ENCODE results near the gene ADI1. TPM values are rescaled to one million over a fixed set of nuclear protein-coding genes. Genes with fewer than 3 reads are reported as not detected.
"Not testable (repeated sequence)": the region's sequence is repeated elsewhere in the genome, so short reads cannot be mapped to it uniquely, and the experiment has no call there.

The ADI1 gene
- total RNA-seq, 1 donor from 2014 or later, result 60.2 TPM

GRCh38 chr2:3457524-3458395, 61.6 kb downstream of the ADI1 start:
- ATAC-seq, result no peak
- Histone ChIP-seq H3K36me3 (peaks cover 59% of the 10 kb centered on the region), H3K4me1 (peaks cover 7% of the 10 kb centered on the region), H3K9me3 (no peaks in the 10 kb centered on the region), H3K27me3 (ENCODE audit: low read depth) (no peaks in the 10 kb centered on the region), H3K4me3 (no peak overlapping the region), H3K27ac (no peak overlapping the region)
- no peak for TF ChIP-seq CTCF (IDR thresholded peaks at IDR 0.05)
- DNase-seq, result no peak
- intact Hi-C loops (cut with DNase I), result no loop called here

GRCh38 chr2:3456125-3456524, 63.2 kb downstream of the ADI1 start:
- DNase-seq (no peak), ATAC-seq (no peak)
- intact Hi-C loops (cut with DNase I), result no loop called here
- H3K9me3 ChIP-seq, result no peaks in the 10 kb centered on the region
- TF ChIP-seq CTCF (IDR thresholded peaks at IDR 0.05), result no peak
- H3K4me3 ChIP-seq, result no peak overlapping the region
- H3K27me3 ChIP-seq (ENCODE audit: low read depth), result no peaks in the 10 kb centered on the region
- no peak overlapping the region for H3K27ac ChIP-seq
- H3K36me3 ChIP-seq, result peaks cover 51% of the 10 kb centered on the region
- no peaks in the 10 kb centered on the region for H3K4me1 ChIP-seq

- Histone ChIP-seq H3K36me3 (peaks cover 47% of the 10 kb centered on the region), H3K27me3 (ENCODE audit: low read depth) (no peaks in the 10 kb centered on the region), H3K27ac (no peak overlapping the region), H3K4me3 (no peak overlapping the region), H3K9me3 (no peaks in the 10 kb centered on the region), H3K4me1 (no peaks in the 10 kb centered on the region)
- intact Hi-C loops (cut with DNase I), result no loop called here
- no peak for ATAC-seq
- DNase-seq, result no peak
- no peak for TF ChIP-seq CTCF (IDR thresholded peaks at IDR 0.05)
These were observed 64.5 kb downstream of the ADI1 start for GRCh38 chr2:3454802-3455201.

- ATAC-seq; H3K4me3 ChIP-seq; intact Hi-C loops (cut with DNase I); H3K27me3 ChIP-seq (ENCODE audit: low read depth); H3K4me1 ChIP-seq; DNase-seq; H3K9me3 ChIP-seq; H3K27ac ChIP-seq: not testable (repeated sequence)
- H3K36me3 ChIP-seq, result peaks cover 47% of the 10 kb centered on the region
These were observed 65.3 kb downstream of the ADI1 start for GRCh38 chr2:3454005-3454404.

GRCh38 chr2:3453190-3453999, 65.9 kb downstream of the ADI1 start:
- no peaks in the 10 kb centered on the region for H3K27me3 ChIP-seq (ENCODE audit: low read depth)
- no peak overlapping the region for H3K4me3 ChIP-seq
- H3K4me1 ChIP-seq, result no peaks in the 10 kb centered on the region
- H3K9me3 ChIP-seq, result no peaks in the 10 kb centered on the region
- DNase-seq, result no peak
- TF ChIP-seq CTCF (IDR thresholded peaks at IDR 0.05), result no peak
- peaks cover 42% of the 10 kb centered on the region for H3K36me3 ChIP-seq
- no peak for ATAC-seq
- intact Hi-C loops (cut with DNase I), result no loop called here
- no peak overlapping the region for H3K27ac ChIP-seq
